Measurements from ENCODE around the gene OSGIN1. TPM values are rescaled to one million over a fixed set of nuclear protein-coding genes. Genes with fewer than 3 reads are reported as not detected.

OSGIN1 gene
- total RNA-seq, 1 experiment from 2014 or later, result 1.7 TPM

DNA sequence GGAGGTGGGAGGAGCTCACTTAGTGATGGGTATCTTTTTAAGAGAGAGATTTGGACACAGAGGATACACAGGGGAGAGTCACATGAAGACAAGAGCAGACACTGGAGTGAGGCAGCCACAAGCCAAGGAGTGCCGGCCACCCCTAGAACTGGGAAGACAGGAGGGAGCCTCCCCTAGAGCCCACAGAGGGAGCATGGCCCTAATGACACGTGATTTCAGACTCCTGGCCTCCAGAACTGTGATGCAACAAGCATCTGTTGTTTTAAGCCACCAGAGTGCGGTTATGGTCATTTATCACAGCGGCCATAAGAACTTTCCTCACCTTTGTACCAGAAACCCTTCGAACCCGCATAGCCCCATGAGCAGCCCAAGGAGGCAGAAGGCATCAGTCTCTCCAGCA lies 56.2 kb downstream of the OSGIN1 start (continued):
- TF ChIP-seq, protein P1, sequence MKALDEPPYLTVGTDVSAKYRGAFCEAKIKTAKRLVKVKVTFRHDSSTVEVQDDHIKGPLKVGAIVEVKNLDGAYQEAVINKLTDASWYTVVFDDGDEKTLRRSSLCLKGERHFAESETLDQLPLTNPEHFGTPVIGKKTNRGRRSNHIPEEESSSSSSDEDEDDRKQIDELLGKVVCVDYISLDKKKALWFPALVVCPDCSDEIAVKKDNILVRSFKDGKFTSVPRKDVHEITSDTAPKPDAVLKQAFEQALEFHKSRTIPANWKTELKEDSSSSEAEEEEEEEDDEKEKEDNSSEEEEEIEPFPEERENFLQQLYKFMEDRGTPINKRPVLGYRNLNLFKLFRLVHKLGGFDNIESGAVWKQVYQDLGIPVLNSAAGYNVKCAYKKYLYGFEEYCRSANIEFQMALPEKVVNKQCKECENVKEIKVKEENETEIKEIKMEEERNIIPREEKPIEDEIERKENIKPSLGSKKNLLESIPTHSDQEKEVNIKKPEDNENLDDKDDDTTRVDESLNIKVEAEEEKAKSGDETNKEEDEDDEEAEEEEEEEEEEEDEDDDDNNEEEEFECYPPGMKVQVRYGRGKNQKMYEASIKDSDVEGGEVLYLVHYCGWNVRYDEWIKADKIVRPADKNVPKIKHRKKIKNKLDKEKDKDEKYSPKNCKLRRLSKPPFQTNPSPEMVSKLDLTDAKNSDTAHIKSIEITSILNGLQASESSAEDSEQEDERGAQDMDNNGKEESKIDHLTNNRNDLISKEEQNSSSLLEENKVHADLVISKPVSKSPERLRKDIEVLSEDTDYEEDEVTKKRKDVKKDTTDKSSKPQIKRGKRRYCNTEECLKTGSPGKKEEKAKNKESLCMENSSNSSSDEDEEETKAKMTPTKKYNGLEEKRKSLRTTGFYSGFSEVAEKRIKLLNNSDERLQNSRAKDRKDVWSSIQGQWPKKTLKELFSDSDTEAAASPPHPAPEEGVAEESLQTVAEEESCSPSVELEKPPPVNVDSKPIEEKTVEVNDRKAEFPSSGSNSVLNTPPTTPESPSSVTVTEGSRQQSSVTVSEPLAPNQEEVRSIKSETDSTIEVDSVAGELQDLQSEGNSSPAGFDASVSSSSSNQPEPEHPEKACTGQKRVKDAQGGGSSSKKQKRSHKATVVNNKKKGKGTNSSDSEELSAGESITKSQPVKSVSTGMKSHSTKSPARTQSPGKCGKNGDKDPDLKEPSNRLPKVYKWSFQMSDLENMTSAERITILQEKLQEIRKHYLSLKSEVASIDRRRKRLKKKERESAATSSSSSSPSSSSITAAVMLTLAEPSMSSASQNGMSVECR (CRISPR knock-in tag; IDR thresholded peaks at IDR 0.05; ENCODE audit: borderline replicate concordance), result no peak

DNA sequence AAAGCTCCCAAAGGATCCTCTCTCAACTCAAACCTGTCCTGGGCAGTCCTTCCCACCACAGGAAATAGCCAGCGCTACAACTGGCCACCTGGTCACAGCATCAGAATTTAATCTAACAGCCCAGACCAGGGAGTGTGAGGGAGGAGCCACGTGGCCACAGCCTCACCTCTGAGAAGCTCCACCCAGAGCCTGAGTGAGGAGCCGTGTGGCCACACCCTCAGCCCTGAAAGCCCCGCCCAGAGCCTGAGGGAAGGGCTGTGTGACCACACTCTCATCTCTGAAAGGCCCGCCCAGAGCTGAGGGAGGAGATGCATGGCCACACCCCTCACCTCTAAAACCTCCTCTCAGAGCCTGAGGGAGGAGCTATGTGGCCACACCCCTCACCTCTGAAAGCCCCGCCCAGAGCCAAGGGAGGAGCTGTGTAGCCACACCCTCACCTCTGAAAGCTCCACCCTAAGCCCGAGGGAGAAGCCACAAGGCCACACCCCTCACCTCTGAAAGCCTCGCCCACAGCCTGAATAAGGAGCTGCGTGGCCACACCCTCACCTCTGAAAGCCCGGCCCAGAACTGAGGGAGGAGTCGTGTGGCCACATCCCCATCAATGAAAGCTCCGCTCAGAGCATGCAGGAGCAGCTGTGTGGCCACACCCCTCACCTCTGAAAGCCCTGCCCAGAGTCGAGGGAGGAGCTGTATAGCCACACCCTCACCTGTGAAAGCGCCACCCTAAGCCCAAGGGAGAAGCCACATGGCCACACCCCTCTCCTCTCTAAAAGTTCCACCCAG lies 60.9 kb downstream of the OSGIN1 start:
- peaks cover 5% of the 10 kb centered on the region; the same call in 1 of the 2 replicates for H3K27me3 Mint-ChIP-seq (ENCODE audit: low read depth)
- peaks cover 6% of the 10 kb centered on the region for H3K4me1 Mint-ChIP-seq
- ChIA-PET CTCF (interaction anchor here (0.7 to 2.4 kb wide), 31 partner anchors 13 to 294 kb away, joined by 3 to 28 read pairs (median 5); partner anchors contain the start of genes DNAAF1, HSDL1, MBTPS1 and SLC38A8), POLR2A (interaction anchor here (0.6 to 1.8 kb wide), 5 partner anchors 13 to 201 kb away, joined by 3 to 10 read pairs (median 5); partner anchors contain the start of gene MBTPS1)
- H3K4me3 Mint-ChIP-seq, result peak overlapping the region; percentile 56
- peak; percentile 100 for DNase-seq (ENCODE audit: low spot score)
- H3K36me3 Mint-ChIP-seq, result no peaks in the 10 kb centered on the region
- TF ChIP-seq, protein P2, sequence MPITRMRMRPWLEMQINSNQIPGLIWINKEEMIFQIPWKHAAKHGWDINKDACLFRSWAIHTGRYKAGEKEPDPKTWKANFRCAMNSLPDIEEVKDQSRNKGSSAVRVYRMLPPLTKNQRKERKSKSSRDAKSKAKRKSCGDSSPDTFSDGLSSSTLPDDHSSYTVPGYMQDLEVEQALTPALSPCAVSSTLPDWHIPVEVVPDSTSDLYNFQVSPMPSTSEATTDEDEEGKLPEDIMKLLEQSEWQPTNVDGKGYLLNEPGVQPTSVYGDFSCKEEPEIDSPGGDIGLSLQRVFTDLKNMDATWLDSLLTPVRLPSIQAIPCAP (CRISPR knock-in tag; IDR thresholded peaks at IDR 0.05), result no peak
- TF ChIP-seq ZNF232 (CRISPR knock-in tag; IDR thresholded peaks at IDR 0.05) (no peak), ZNF121 (CRISPR knock-in tag; IDR thresholded peaks at IDR 0.05) (0 out of 2 replicates have a peak, but pooled peaks have one; percentile 4), JAZF1 (CRISPR knock-in tag; IDR thresholded peaks at IDR 0.05) (no peak), TCF7 (CRISPR knock-in tag; IDR thresholded peaks at IDR 0.05; ENCODE audit: low read depth) (no peak)
- TF ChIP-seq, protein P3, sequence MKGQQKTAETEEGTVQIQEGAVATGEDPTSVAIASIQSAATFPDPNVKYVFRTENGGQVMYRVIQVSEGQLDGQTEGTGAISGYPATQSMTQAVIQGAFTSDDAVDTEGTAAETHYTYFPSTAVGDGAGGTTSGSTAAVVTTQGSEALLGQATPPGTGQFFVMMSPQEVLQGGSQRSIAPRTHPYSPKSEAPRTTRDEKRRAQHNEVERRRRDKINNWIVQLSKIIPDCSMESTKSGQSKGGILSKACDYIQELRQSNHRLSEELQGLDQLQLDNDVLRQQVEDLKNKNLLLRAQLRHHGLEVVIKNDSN (CRISPR knock-in tag; IDR thresholded peaks at IDR 0.05), result peak; percentile 88
- TF ChIP-seq, protein P4, sequence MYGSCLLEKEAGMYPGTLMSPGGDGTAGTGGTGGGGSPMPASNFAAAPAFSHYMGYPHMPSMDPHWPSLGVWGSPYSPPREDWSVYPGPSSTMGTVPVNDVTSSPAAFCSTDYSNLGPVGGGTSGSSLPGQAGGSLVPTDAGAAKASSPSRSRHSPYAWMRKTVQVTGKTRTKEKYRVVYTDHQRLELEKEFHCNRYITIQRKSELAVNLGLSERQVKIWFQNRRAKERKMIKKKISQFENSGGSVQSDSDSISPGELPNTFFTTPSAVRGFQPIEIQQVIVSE (CRISPR knock-in tag; IDR thresholded peaks at IDR 0.05; ENCODE audit: borderline replicate concordance), result no peak
- TF ChIP-seq, protein P5, sequence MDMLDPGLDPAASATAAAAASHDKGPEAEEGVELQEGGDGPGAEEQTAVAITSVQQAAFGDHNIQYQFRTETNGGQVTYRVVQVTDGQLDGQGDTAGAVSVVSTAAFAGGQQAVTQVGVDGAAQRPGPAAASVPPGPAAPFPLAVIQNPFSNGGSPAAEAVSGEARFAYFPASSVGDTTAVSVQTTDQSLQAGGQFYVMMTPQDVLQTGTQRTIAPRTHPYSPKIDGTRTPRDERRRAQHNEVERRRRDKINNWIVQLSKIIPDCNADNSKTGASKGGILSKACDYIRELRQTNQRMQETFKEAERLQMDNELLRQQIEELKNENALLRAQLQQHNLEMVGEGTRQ (CRISPR knock-in tag; IDR thresholded peaks at IDR 0.05), result peak; percentile 89
- TF ChIP-seq, protein P6, sequence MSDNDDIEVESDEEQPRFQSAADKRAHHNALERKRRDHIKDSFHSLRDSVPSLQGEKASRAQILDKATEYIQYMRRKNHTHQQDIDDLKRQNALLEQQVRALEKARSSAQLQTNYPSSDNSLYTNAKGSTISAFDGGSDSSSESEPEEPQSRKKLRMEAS (CRISPR knock-in tag; IDR thresholded peaks at IDR 0.05), result peak; percentile 57; the same call in 1 of the 2 replicates
- H3K9me3 Mint-ChIP-seq, result peaks cover 3% of the 10 kb centered on the region
- peak overlapping the region; percentile 41; the same call in 1 of the 2 replicates for H3K27ac Mint-ChIP-seq
- ATAC-seq, result peak; percentile 90

DNA sequence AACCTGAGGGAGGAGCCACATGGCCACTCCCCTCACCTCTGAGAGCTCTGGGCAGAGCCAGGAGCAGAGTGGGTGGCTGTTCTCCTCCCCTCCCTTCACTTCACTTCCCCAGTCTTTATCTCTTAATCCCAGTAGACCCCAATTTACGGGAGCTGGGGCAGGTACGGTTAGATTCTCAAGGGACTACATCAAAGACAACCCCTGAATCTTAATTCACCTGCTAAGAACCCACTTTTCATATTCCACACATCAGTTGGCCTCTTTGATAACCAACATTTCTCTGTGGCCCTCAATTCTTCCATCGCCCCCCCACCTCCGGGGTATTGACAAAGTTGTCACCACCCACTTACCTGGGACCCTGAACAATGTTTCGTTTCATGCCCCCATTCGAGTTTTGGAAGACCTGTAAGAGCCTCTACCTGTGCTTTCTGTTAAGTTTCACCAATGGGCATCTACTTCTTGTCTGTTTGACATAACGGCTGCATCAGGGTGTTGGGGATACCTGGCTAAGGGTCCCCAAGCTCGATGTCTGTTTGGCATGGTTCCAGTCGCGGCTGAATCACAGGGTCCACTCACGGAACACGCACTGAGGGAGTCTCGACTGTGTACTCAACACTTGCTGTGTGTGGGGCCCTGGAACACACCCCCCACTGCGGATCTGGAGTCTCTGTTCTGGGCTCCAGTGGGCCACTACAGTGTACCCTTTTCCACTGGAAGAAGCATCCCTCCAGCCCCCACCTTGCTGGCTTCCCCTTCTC lies 61.7 kb downstream of the OSGIN1 start:
- TF ChIP-seq NFE2L1 (CRISPR knock-in tag; IDR thresholded peaks at IDR 0.05), result no peak
- TF ChIP-seq, protein P3 (CRISPR knock-in tag; IDR thresholded peaks at IDR 0.05), result 0 out of 2 replicates have a peak, but pooled peaks have one; percentile 35
- TF ChIP-seq, protein P5 (CRISPR knock-in tag; IDR thresholded peaks at IDR 0.05), result peak; percentile 42
- POLR2A ChIA-PET, result interaction anchor here (0.7 to 1.8 kb wide), 3 partner anchors 19 to 102 kb away, joined by 3 to 10 read pairs (median 5); partner anchors contain the start of gene MBTPS1
- peak overlapping the region; percentile 56 for H3K4me3 Mint-ChIP-seq
- H3K9me3 Mint-ChIP-seq, result no peaks in the 10 kb centered on the region
- 0 out of 2 replicates have a peak overlapping the region, but pooled peaks have one; percentile 48 for H3K27ac Mint-ChIP-seq
- DNase-seq (ENCODE audit: low spot score) (no peak), ATAC-seq (no peak)
- H3K27me3 Mint-ChIP-seq (ENCODE audit: low read depth), result peaks cover 9% of the 10 kb centered on the region; the same call in 1 of the 2 replicates
- no peaks in the 10 kb centered on the region for H3K36me3 Mint-ChIP-seq
- CTCF ChIA-PET, result interaction anchor here (0.7 to 2.4 kb wide), 29 partner anchors 13 to 294 kb away, joined by 3 to 28 read pairs (median 5); partner anchors contain the start of genes DNAAF1, HSDL1, MBTPS1 and SLC38A8
- peaks cover 6% of the 10 kb centered on the region for H3K4me1 Mint-ChIP-seq

Measured in WTC11 (cell line).